Measurements from ENCODE around the gene RAB40C. TPM values are rescaled to one million over a fixed set of nuclear protein-coding genes. Genes with fewer than 3 reads are reported as not detected.

RAB40C gene
- total and polyA plus RNA-seq, 3 donors from 2014 or later: 27.6 to 51.2 (median 47.9) TPM

- DNase-seq: no peak
- Histone ChIP-seq H3K4me3 (no peak overlapping the region), H3K36me3 (ENCODE audit: low read depth, missing control alignments) (no peaks in the 10 kb centered on the region), H3K27ac (no peak overlapping the region), H3K9me3 (no peaks in the 10 kb centered on the region), H3K27me3 (no peaks in the 10 kb centered on the region), H3K4me1 (peaks cover 12% of the 10 kb centered on the region)
- TF ChIP-seq CTCF (IDR thresholded peaks at IDR 0.05) (no peak), POLR2A (IDR thresholded peaks at IDR 0.05) (no peak)
- 80 to 85% methylated on average over 1 to 20 of the region's 20 CpGs for WGBS, 2 donors
- intact Hi-C loops (cut with DNase I; ENCODE audit: low total_unique reads): loop anchor here (10.0 kb wide), 1 partner anchor 75 kb away; no protein-coding TSS in a partner anchor
Measured at GRCh38 chr16:659618-660017, 69.8 kb downstream of the RAB40C start.

- no peak for TF ChIP-seq POLR2A (IDR thresholded peaks at IDR 0.05)
- no peak for TF ChIP-seq CTCF (IDR thresholded peaks at IDR 0.05)
- H3K27me3 ChIP-seq: no peaks in the 10 kb centered on the region
- no peaks in the 10 kb centered on the region for H3K36me3 ChIP-seq (ENCODE audit: low read depth, missing control alignments)
- WGBS, 2 donors: 40 to 61% methylated on average over 3 to 6 of the region's 6 CpGs
- intact Hi-C loops (cut with DNase I; ENCODE audit: low total_unique reads): loop anchor here (10.0 kb wide), 1 partner anchor 75 kb away; no protein-coding TSS in a partner anchor
- peaks cover 12% of the 10 kb centered on the region for H3K4me1 ChIP-seq
- DNase-seq: no peak
- peak overlapping the region; percentile 15 to 36 for H3K27ac ChIP-seq
- H3K9me3 ChIP-seq: no peaks in the 10 kb centered on the region
- no peak overlapping the region for H3K4me3 ChIP-seq
Measured at GRCh38 chr16:660132-660458, 70.2 kb downstream of the RAB40C start.

GRCh38 chr16:660459-661183 lies 70.8 kb downstream of the RAB40C start:
- peak overlapping the region; percentile 15 to 36 for H3K27ac ChIP-seq
- no peaks in the 10 kb centered on the region for H3K36me3 ChIP-seq (ENCODE audit: low read depth, missing control alignments)
- H3K4me1 ChIP-seq: peaks cover 12% of the 10 kb centered on the region
- no peaks in the 10 kb centered on the region for H3K9me3 ChIP-seq
- TF ChIP-seq CTCF (IDR thresholded peaks at IDR 0.05) (peak; percentile 44 to 57 (median 46)), POLR2A (IDR thresholded peaks at IDR 0.05) (no peak)
- peak; percentile 94 for DNase-seq
- WGBS, 2 donors: 24 to 37% methylated on average over 3 to 41 of the region's 43 CpGs
- H3K4me3 ChIP-seq: no peak overlapping the region
- intact Hi-C loops (cut with DNase I; ENCODE audit: low total_unique reads): loop anchor here (10.0 kb wide), 1 partner anchor 76 kb away; no protein-coding TSS in a partner anchor
- no peaks in the 10 kb centered on the region for H3K27me3 ChIP-seq

- intact Hi-C loops (cut with DNase I; ENCODE audit: low total_unique reads): loop anchor here (10.0 kb wide), 1 partner anchor 77 kb away; no protein-coding TSS in a partner anchor
- H3K9me3 ChIP-seq: no peaks in the 10 kb centered on the region
- 49 to 72% methylated on average over 12 to 35 of the region's 35 CpGs for WGBS, 2 donors
- TF ChIP-seq POLR2A (IDR thresholded peaks at IDR 0.05) (no peak), CTCF (IDR thresholded peaks at IDR 0.05) (no peak)
- H3K4me3 ChIP-seq: no peak overlapping the region
- no peak for DNase-seq
- H3K27ac ChIP-seq: peak overlapping the region in 1 of 2 donors; percentile 55
- no peaks in the 10 kb centered on the region for H3K36me3 ChIP-seq (ENCODE audit: low read depth, missing control alignments)
- H3K27me3 ChIP-seq: no peaks in the 10 kb centered on the region
- H3K4me1 ChIP-seq: peaks cover 12% of the 10 kb centered on the region
Measured at GRCh38 chr16:661184-661821, 71.4 kb downstream of the RAB40C start.
